SK-N-SH (cell line): ENCODE data around the gene IDH3G. TPM values are rescaled to one million over a fixed set of nuclear protein-coding genes. Genes with fewer than 3 reads are reported as not detected.

Source experiments
- CTCF ChIA-PET: fragments of 300-600, 350-600 bp; formaldehyde crosslinking; extraction: SDS; loops from one replicate; lab custom pipeline; 2021; lab: Yijun Ruan, JAX
- POLR2A ChIA-PET: fragments of 350-600 bp; sonication (Branson Sonifier 250); formaldehyde crosslinking; extraction: SDS; loops from one replicate; lab custom pipeline; 2020; ENCODE audit warnings: antibody characterized with exemption, inconsistent platforms; lab: Yijun Ruan, JAX
- DNase-seq: peaks from one replicate; pipeline ENCODE4 v3.0.0; 2012
- H2AFZ ChIP-seq: fragments of 200-600 bp; sonication (generic); 2 replicates; pipeline ENCODE4 v1.8.1; 2016; ENCODE audit warnings: antibody characterized with exemption, mild to moderate bottlenecking, low read depth
- H3F3A ChIP-seq: fragments of 200-600 bp; sonication (generic); replicated peaks from 2 replicates; pipeline ENCODE3; 2016; ENCODE audit warnings: antibody characterized with exemption, mild to moderate bottlenecking; ENCODE audit not compliant: insufficient read depth
- H3K27ac ChIP-seq, 2 experiments: fragments of 200-500 bp in 1 of 2; fragments of 200-600 bp in 1 of 2; sonication (Bioruptor generic) in 1 of 2; sonication (generic), shearing (Covaris generic) in 1 of 2; 2 replicates each; pipeline versions ENCODE4 v1.5.1 to v1.6.1; 2014 to 2016; ENCODE audit warnings: low read depth in 2 of 2, inconsistent platforms in 1 of 2, low read length in 1 of 2, mild to moderate bottlenecking in 1 of 2, mixed read lengths in 1 of 2
- H3K27me3 ChIP-seq: fragments of 200-600 bp; sonication (generic), shearing (Covaris generic); 2 replicates; pipeline ENCODE4 v1.6.1; 2016; ENCODE audit warnings: mixed run types; ENCODE audit not compliant: insufficient read depth
- H3K36me3 ChIP-seq, 2 experiments: fragments of 200-500 bp in 1 of 2; fragments of 200-600 bp in 1 of 2; sonication (Bioruptor generic) in 1 of 2; sonication (generic) in 1 of 2; replicated peaks in 1 of 2; 2 replicates each; pipeline versions ENCODE3 to v1.5.1; 2014 to 2016; ENCODE audit warnings: low read length in 1 of 2, mild to moderate bottlenecking in 1 of 2; ENCODE audit not compliant: insufficient read depth in 2 of 2, control insufficient read depth in 1 of 2
- H3K4me1 ChIP-seq, 2 experiments: fragments of 200-500 bp in 1 of 2; fragments of 200-600 bp in 1 of 2; sonication (Bioruptor generic) in 1 of 2; sonication (generic), shearing (Covaris generic) in 1 of 2; 2 replicates each; pipeline versions ENCODE4 v1.5.1 to v1.6.1; 2014 to 2016; ENCODE audit warnings: low read depth in 1 of 2, low read length in 1 of 2, mixed run types in 1 of 2; ENCODE audit not compliant: insufficient read depth in 2 of 2, control insufficient read depth in 1 of 2
- H3K4me2 ChIP-seq: fragments of 200-600 bp; sonication (generic), shearing (Covaris generic); 2 replicates; pipeline ENCODE4 v1.6.1; 2017; ENCODE audit warnings: mixed run types
- H3K4me3 ChIP-seq, 2 experiments: fragments of 200-500 bp in 1 of 2; fragments of 200-600 bp in 1 of 2; sonication (Bioruptor generic) in 1 of 2; sonication (generic), shearing (Covaris generic) in 1 of 2; 2 replicates each; pipeline versions ENCODE4 v1.5.1 to v1.8.1; 2014 to 2016; ENCODE audit warnings: low read depth in 2 of 2, inconsistent platforms in 1 of 2, low read length in 1 of 2, mild to moderate bottlenecking in 1 of 2, mixed read lengths in 1 of 2, moderate library complexity in 1 of 2
- H3K79me2 ChIP-seq: fragments of 200-600 bp; sonication (generic); 2 replicates; pipeline ENCODE4 v1.8.1; 2017; ENCODE audit warnings: mild to moderate bottlenecking; ENCODE audit not compliant: insufficient read depth
- H3K9ac ChIP-seq: fragments of 200-600 bp; sonication (generic); 2 replicates; pipeline ENCODE4 v1.6.1; 2017; ENCODE audit warnings: mixed run types
- H3K9me2 ChIP-seq: fragments of 200-600 bp; sonication (generic); 2 replicates; pipeline ENCODE4 v1.6.1; 2017; ENCODE audit warnings: mixed run types
- H3K9me3 ChIP-seq: fragments of 200-600 bp; sonication (generic); 2 replicates; pipeline ENCODE4 v1.6.1; 2017; ENCODE audit warnings: mixed run types, mild to moderate bottlenecking, moderate library complexity
- H4K20me1 ChIP-seq: fragments of 200-600 bp; sonication (generic); 2 replicates; pipeline ENCODE4 v1.6.1; 2017; ENCODE audit warnings: mild to moderate bottlenecking, mixed run types; ENCODE audit not compliant: insufficient read depth
- CTCF ChIP-seq: fragments of 200-600 bp; sonication (generic); IDR thresholded peaks from 2 replicates; pipeline ENCODE4 v1.6.1; 2017; ENCODE audit warnings: antibody characterized with exemption, mild to moderate bottlenecking, moderate library complexity
- EZH2phosphoT487 ChIP-seq: fragments of 200-600 bp; sonication (generic); IDR thresholded peaks from 2 replicates; pipeline ENCODE4 v1.6.1; 2017; ENCODE audit warnings: low read depth, mixed run types, mild to moderate bottlenecking, antibody characterized with exemption, moderate library complexity, borderline replicate concordance
- FOSL2 ChIP-seq: IDR thresholded peaks from 2 replicates; pipeline ENCODE4 v1.4.0; 2012; ENCODE audit warnings: low read depth, mild to moderate bottlenecking, moderate library complexity, borderline replicate concordance
- FOXJ3 ChIP-seq: sonication (generic); formaldehyde crosslinking; IDR thresholded peaks from 2 replicates; pipeline ENCODE4 v1.5.1; 2020; ENCODE audit warnings: mild to moderate bottlenecking, missing genetic modification reagents
- IRF3 ChIP-seq: fragments of 150-350 bp; IDR thresholded peaks from 2 replicates; pipeline ENCODE4 v1.6.1; 2016; ENCODE audit warnings: mild to moderate bottlenecking, low read depth, low read length
- JUND ChIP-seq: IDR thresholded peaks from 2 replicates; pipeline ENCODE4 v1.4.0; 2012
- MAX ChIP-seq: IDR thresholded peaks from 2 replicates; pipeline ENCODE4 v1.4.0; 2012; ENCODE audit warnings: low read depth
- MEF2A ChIP-seq: IDR thresholded peaks from 2 replicates; pipeline ENCODE4 v1.4.0; 2012; ENCODE audit warnings: low read depth, borderline replicate concordance
- REST ChIP-seq: IDR thresholded peaks from 2 replicates; pipeline ENCODE4 v1.6.1; 2012; ENCODE audit warnings: mild to moderate bottlenecking, low read depth, low read length, moderate library complexity
- TEAD4 ChIP-seq: IDR thresholded peaks from 2 replicates; pipeline ENCODE4 v1.4.0; 2012; ENCODE audit warnings: mild to moderate bottlenecking, borderline replicate concordance; ENCODE audit not compliant: insufficient read depth
- USF2 ChIP-seq: fragments of 150-350 bp; IDR thresholded peaks from 2 replicates; pipeline ENCODE4 v1.6.1; 2017; ENCODE audit warnings: antibody characterized with exemption, low read length, low read depth, borderline replicate concordance
- YY1 ChIP-seq: IDR thresholded peaks from 2 replicates; pipeline ENCODE4 v1.4.0; 2012; ENCODE audit warnings: low read depth, mild to moderate bottlenecking
- WGBS: methylation state at CpG from one replicate; pipeline ENCODE4 v1.1.6; 2017; ENCODE audit warnings: low lambda C conversion rate; 5-methylcytosine and 5-hydroxymethylcytosine counted together
- polyA plus RNA-seq, 3 experiments: library from polyadenylated mRNA; depleted of rRNA; stranded (reverse); fragments of >200 nt; gene quantifications; 2 replicates each; pipeline ENCODE4 v1.2.3, GENCODE V29; 2012

IDH3G gene
- polyA plus RNA-seq, 1 of the 3 experiments (the other 2 are of a cell fraction): 107 TPM

- Histone ChIP-seq H3K9me2 (no peaks in the 10 kb centered on the region), H3K36me3 (peaks cover 0 to 5% of the 10 kb centered on the region in 2 experiments), H3K9ac (no peak overlapping the region), H3K4me1 (no peaks in the 10 kb centered on the region; a peak in 1 of 4 replicates), H3K79me2 (peaks cover 3% of the 10 kb centered on the region; the same call in 1 of the 2 replicates), H3K27me3 (no peaks in the 10 kb centered on the region; the same call in none of the 2 replicates), H2AFZ (no peak overlapping the region), H3K4me3 (no peak overlapping the region), H3K4me2 (no peak overlapping the region), H4K20me1 (no peaks in the 10 kb centered on the region), H3F3A (no peaks in the 10 kb centered on the region), H3K9me3 (no peaks in the 10 kb centered on the region), H3K27ac (no peak overlapping the region; a peak in 1 of 4 replicates)
- TF ChIP-seq JUND (no peak), MAX (no peak), YY1 (no peak)
- DNase-seq: no peak
- ChIA-PET CTCF (no interaction called here), POLR2A (interaction anchor here (0.7 to 0.8 kb wide), 2 partner anchors 133 to 172 kb away, joined by 3 read pairs; partner anchors contain the start of gene NAA10)
- WGBS: 52% methylated on average over 4 of the region's 8 CpGs
Measured at GRCh38 chrX:153801669-153802068, 7.5 kb upstream of the IDH3G start.

GRCh38 chrX:153800746-153801145 lies 6.6 kb upstream of the IDH3G start:
- no peaks in the 10 kb centered on the region for H3F3A ChIP-seq
- H3K79me2 ChIP-seq: peaks cover 12% of the 10 kb centered on the region
- no peaks in the 10 kb centered on the region for H4K20me1 ChIP-seq
- H3K27ac ChIP-seq: no peak overlapping the region
- peaks cover 0 to 6% of the 10 kb centered on the region in 2 experiments; a peak in 1 of 4 replicates for H3K4me1 ChIP-seq
- no peak overlapping the region for H3K9ac ChIP-seq
- no peak overlapping the region for H2AFZ ChIP-seq
- no peak for DNase-seq
- H3K4me2 ChIP-seq: no peak overlapping the region
- ChIA-PET CTCF (interaction anchor here (1.3 kb wide), 1 partner anchor 122 kb away, joined by 5 read pairs; no protein-coding TSS in a partner anchor), POLR2A (interaction anchor here (0.5 to 0.8 kb wide), 2 partner anchors 19 to 188 kb away, joined by 3 to 4 read pairs; no protein-coding TSS in a partner anchor)
- no peak overlapping the region for H3K4me3 ChIP-seq
- peaks cover 0 to 5% of the 10 kb centered on the region in 2 experiments for H3K36me3 ChIP-seq
- TF ChIP-seq MEF2A (no peak), IRF3 (no peak), FOSL2 (no peak), EZH2phosphoT487 (no peak), FOXJ3 (no peak), MAX (no peak), REST (no peak), CTCF (no peak), USF2 (no peak), TEAD4 (no peak)
- no peaks in the 10 kb centered on the region for H3K9me2 ChIP-seq
- no peaks in the 10 kb centered on the region; the same call in none of the 2 replicates for H3K27me3 ChIP-seq
- 43% methylated on average over 7 of the region's 7 CpGs for WGBS
- H3K9me3 ChIP-seq: no peaks in the 10 kb centered on the region
